GM21576 (cell line): ENCODE results near the gene COX18.

Experiments
- ATAC-seq: cut with Tn5 transposase; IDR thresholded peaks from one replicate; pipeline ENCODE4 v1.9.1; 2021; ENCODE audit warnings: mild to moderate bottlenecking, moderate library complexity; ENCODE audit not compliant: unreplicated experiment

The COX18 gene

DNA sequence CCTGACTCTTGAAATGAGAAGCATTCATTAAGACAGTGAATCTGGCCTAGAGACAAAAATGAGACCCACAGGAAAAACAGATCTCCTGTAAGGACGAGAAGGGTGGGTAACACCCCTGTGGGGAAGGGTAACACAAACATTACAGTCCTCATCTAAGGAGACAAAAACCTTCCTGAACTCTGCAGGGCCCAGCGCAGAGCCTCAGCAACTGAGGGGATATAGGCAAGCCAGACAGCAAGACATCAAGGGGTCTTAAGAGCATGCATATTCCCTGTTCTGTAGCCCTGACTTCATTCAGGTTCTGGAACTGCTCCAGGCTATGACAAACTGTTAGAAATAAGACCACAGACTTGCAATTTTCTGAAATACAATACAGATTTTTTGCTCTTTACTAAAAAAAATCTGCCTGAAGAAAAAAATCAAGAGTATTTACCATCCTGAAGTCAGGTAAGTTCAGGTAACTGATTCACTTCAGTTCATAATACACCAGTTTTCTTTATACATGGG is 15.5 kb downstream of the COX18 start:
- no peak for ATAC-seq

DNA sequence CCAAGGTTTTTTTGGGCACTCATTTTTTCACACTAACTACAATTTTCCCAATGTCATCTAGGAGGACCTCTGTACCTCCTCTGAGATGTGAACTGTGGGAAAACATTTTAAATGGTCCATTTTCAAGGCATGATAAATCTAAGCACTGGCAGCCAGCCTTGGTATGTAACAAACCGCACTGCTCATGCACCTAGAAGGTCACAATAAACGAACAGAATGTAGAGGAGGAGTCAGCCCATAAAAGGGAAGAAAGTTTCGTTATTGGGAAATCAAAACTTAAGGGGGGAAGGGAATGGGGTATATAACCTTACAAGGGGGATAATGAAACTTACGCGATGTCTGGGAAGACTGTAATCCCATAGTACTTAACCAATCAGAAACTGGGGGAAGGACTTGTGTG is 16.4 kb downstream of the COX18 start:
- ATAC-seq, result no peak

DNA sequence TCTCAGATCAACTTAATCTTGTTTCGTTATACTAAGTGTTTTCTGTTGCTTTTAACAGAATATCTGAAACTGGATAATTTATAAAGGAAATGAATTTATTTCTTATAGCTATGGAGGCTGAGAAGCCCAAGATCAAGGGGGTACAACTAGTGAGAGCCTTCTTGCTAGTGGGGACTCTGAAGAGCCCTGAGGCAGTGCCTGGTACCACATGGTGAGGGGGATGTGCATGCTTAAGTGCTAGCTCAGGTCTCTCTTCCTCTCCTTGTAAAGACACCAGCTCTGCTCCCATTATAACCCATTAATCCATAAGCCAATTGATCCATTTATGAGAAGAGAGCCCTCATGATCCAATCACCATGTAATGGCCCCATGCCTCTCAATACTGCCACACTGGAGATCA is 17.9 kb downstream of the COX18 start:
- no peak for ATAC-seq

GRCh38 chr4:73045879-73046278 is 23.6 kb downstream of the COX18 start:
- ATAC-seq, result no peak

GRCh38 chr4:73037057-73037456 is 32.5 kb downstream of the COX18 start:
- ATAC-seq, result no peak

DNA sequence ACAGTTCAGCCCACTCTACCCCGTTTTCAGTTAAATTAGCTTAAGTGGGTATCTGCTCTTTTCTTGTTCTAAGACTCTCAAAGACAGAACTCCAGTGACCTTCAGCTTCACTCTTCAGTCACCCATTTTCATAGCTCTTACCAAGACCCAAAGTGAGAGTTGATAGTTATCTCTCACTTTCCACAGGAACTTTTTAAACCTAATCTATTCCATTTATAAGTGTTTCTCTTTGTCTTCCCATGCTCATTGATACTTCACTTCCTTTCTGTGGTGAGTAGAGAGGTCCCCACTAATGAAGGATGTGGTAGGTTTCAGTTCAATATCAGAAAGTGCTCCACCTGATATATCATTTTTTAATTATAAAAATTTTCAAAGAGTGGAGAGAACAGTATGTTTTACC is 33.4 kb downstream of the COX18 start:
- ATAC-seq, result no peak

- no peak for ATAC-seq
Measured at GRCh38 chr4:73034896-73035295, 34.6 kb downstream of the COX18 start.

GRCh38 chr4:73028621-73029020 is 40.9 kb downstream of the COX18 start:
- ATAC-seq, result no peak

DNA sequence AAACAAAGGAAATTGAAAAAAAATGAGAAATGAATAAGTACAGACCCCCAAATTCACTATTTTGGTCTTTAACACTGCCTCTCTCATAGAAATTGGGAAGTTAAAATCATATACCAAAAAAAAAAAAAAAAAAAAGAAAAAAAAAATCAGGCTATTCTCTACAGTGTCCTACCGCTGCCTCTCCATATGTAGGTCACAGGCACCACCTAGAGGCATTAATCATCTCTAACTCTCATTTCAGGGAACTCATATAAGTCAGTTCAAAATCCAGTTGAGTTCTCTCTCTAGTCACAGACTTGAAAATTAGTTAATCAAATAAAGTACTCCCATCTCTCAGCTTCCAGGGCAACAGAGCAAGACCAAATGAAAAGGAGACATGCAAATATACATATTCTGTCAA is 47.9 kb downstream of the COX18 start:
- ATAC-seq, result peak; percentile 62

- no peak for ATAC-seq
Measured at GRCh38 chr4:73019462-73020047, 50.0 kb downstream of the COX18 start.

- no peak for ATAC-seq
Measured at GRCh38 chr4:73018595-73018994, 50.9 kb downstream of the COX18 start.

GRCh38 chr4:73013310-73013709 is 56.2 kb downstream of the COX18 start:
- ATAC-seq, result no peak

DNA sequence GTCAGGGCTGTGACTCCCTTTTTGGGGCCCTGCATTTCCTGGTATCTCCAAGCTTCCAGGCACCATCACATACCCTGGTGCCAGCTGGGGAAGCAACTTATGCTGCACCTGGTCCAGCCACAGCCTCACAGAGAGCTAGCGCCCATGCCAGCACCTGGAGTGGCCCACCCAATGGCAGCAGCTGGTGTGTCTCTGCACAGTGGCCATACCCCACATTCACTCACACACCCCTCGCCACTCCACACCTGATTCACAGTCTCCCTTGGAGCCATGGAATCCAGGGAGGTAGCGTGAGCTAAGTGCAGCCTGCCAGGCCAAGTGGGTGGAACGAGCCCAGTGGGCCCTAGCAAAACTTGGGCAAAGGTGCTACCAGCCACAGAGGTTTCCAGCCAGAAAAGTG is 56.8 kb downstream of the COX18 start:
- no peak for ATAC-seq

GRCh38 chr4:73011629-73011985 is 57.9 kb downstream of the COX18 start:
- ATAC-seq, result no peak

GRCh38 chr4:73010789-73011628 is 58.5 kb downstream of the COX18 start:
- no peak for ATAC-seq

DNA sequence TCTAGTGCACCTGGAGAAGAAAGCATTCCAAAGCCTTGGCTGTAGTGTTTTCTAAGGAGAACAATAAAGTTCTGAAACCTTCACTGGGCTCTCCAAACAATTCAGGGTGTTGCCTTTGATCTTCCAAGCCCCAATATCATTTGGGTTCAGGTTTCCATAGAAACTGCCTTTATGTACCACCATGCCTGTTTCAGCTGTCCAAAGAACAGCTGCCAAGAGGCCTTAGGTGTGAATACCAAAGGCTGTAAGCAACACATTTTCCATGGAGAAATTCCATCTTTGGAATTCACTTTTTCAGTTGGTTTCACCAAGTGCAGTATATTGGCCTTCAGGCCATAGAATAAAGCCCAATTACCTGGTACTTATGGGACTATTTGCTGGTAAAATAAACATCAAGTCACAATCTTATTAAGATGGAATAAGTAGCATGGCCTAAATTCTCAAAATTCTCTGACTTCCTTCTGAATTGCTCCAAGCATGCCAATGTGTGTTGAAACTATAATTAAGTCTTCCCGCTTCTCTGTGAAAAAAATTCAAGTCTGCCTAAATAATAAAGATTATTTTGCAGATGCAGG is 61.9 kb downstream of the COX18 start:
- no peak for ATAC-seq

GRCh38 chr4:73006286-73006990 is 63.1 kb downstream of the COX18 start:
- ATAC-seq, result peak; percentile 90

DNA sequence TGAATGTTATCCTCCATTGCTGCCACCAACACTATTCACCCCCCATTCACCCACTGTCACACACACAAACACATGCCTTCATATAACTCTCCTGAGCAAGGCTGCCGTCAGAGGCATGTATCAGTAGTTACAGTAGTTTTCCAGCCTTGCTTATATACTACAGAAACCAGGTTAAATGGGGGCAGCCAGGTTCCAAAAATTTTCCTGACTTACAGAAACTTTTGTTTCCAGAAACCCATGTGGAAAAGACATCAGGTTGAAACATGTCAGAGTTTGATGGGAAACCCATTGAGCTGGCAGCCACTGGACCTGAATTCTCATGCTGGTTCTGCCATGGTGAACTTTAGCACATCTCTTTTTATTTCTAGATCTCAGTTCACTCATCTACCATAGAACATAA is 64.0 kb downstream of the COX18 start:
- ATAC-seq, result no peak
